Measurements from ENCODE around the gene FGD4.

GRCh38 chr12:32574585-32574984 is 175.2 kb downstream of the FGD4 start:
- no peak for TF ChIP-seq EZH2 (IDR thresholded peaks at IDR 0.05; ENCODE audit: insufficient read depth, poor library complexity, severe bottlenecking)
- no peak for TF ChIP-seq EZH2phosphoT487 (IDR thresholded peaks at IDR 0.05; ENCODE audit: insufficient read depth, low read depth)

All from GM23248 (cell line).